ENCODE results near the gene EIF3L.
"Not testable (repeated sequence)": the region's sequence is repeated elsewhere in the genome, so short reads cannot be mapped to it uniquely, and the experiment has no call there.

DNA sequence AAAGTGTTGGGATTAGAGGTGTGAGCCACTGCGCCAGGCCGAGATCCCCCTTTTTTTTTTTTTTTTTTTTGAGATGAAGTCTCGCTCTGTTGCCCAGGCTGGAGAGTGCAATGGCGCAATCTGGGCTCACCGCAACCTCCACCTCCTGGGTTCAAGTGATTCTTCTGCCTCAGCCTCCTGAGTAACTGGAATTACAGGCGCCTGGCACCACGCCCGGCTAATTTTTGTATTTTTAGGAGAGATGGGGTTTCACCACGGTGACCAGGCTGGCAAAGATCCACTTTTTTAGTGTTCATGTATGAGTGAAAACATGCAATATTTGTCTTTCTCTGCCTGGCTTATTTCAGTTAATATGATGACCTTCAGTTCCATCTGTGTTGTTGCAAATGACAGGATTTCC lies 49.2 kb upstream of the EIF3L start:
- TF ChIP-seq, protein P1, sequence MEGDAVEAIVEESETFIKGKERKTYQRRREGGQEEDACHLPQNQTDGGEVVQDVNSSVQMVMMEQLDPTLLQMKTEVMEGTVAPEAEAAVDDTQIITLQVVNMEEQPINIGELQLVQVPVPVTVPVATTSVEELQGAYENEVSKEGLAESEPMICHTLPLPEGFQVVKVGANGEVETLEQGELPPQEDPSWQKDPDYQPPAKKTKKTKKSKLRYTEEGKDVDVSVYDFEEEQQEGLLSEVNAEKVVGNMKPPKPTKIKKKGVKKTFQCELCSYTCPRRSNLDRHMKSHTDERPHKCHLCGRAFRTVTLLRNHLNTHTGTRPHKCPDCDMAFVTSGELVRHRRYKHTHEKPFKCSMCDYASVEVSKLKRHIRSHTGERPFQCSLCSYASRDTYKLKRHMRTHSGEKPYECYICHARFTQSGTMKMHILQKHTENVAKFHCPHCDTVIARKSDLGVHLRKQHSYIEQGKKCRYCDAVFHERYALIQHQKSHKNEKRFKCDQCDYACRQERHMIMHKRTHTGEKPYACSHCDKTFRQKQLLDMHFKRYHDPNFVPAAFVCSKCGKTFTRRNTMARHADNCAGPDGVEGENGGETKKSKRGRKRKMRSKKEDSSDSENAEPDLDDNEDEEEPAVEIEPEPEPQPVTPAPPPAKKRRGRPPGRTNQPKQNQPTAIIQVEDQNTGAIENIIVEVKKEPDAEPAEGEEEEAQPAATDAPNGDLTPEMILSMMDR (conservative IDR thresholded peaks at IDR 0.05): not testable (repeated sequence)
- not testable (repeated sequence) for TF ChIP-seq EZH2 (IDR thresholded peaks at IDR 0.05; ENCODE audit: low read depth)

Data from PC-9 (cell line).